Neural progenitor cell (in vitro differentiated cells): Measurements from ENCODE around the gene LYZL6. TPM values are rescaled to one million over a fixed set of nuclear protein-coding genes. Genes with fewer than 3 reads are reported as not detected.

ENCODE experiments used
- DNase-seq: peaks from one replicate; pipeline ENCODE4 v3.0.0-alpha.2; 2016; ENCODE audit warnings: low spot score
- H2AFZ ChIP-seq: fragments of 200-600 bp; sonication (generic); replicated peaks from 2 replicates; pipeline ENCODE4 v1.6.1; 2016; ENCODE audit warnings: antibody characterized with exemption
- H3F3A ChIP-seq: fragments of 200-600 bp; sonication (generic); 2 replicates; pipeline ENCODE4 v1.6.1; 2016; ENCODE audit warnings: antibody characterized with exemption, low read depth
- H3K27ac ChIP-seq: fragments of 200-600 bp; sonication (generic); 2 replicates; pipeline ENCODE4 v1.5.1; 2016; ENCODE audit warnings: mild to moderate bottlenecking
- H3K27me3 ChIP-seq: fragments of 200-600 bp; sonication (generic); 2 replicates; pipeline ENCODE4 v1.6.1; 2016; ENCODE audit warnings: mild to moderate bottlenecking, moderate library complexity
- H3K36me3 ChIP-seq: fragments of 200-600 bp; sonication (generic); 2 replicates; pipeline ENCODE4 v1.5.1; 2016
- H3K4me1 ChIP-seq: fragments of 200-600 bp; sonication (generic); 2 replicates; pipeline ENCODE4 v1.6.1; 2016; ENCODE audit warnings: mixed run types
- H3K4me2 ChIP-seq: fragments of 200-600 bp; sonication (generic); 2 replicates; pipeline ENCODE4 v1.6.1; 2016
- H3K4me3 ChIP-seq: fragments of 200-600 bp; sonication (generic); 2 replicates; pipeline ENCODE4 v1.5.1; 2016
- H3K79me2 ChIP-seq: fragments of 200-600 bp; sonication (generic); 2 replicates; pipeline ENCODE4 v1.6.1; 2016; ENCODE audit warnings: low read depth
- H3K9ac ChIP-seq: fragments of 200-600 bp; sonication (generic); 2 replicates; pipeline ENCODE4 v1.6.1; 2016
- H3K9me3 ChIP-seq: fragments of 200-600 bp; sonication (generic); 2 replicates; pipeline ENCODE4 v1.5.1; 2016; ENCODE audit warnings: low read depth
- H4K20me1 ChIP-seq: fragments of 200-600 bp; sonication (generic); 2 replicates; pipeline ENCODE4 v1.6.1; 2016; ENCODE audit warnings: low read depth
- H3K27ac Mint-ChIP-seq: 3 replicates; pipeline ENCODE4 v1.8.0; 2021; ENCODE audit warnings: mixed read lengths
- H3K27me3 Mint-ChIP-seq: 2 replicates; pipeline ENCODE4 v1.8.0; 2022; ENCODE audit warnings: low read depth, mild to moderate bottlenecking, inconsistent platforms, moderate library complexity, mixed read lengths; ENCODE audit not compliant: insufficient read depth
- H3K36me3 Mint-ChIP-seq: 3 replicates; pipeline ENCODE4 v1.8.0; 2021; ENCODE audit warnings: mixed read lengths
- H3K4me1 Mint-ChIP-seq: 3 replicates; pipeline ENCODE4 v1.8.0; 2021; ENCODE audit warnings: mixed read lengths
- H3K4me3 Mint-ChIP-seq: 3 replicates; pipeline ENCODE4 v1.8.0; 2021; ENCODE audit warnings: mild to moderate bottlenecking, moderate library complexity, mixed read lengths
- H3K9me3 Mint-ChIP-seq: 3 replicates; pipeline ENCODE4 v1.8.0; 2020; ENCODE audit warnings: mixed read lengths
- EZH2 ChIP-seq: fragments of 200-600 bp; sonication (generic); IDR thresholded peaks from 2 replicates; pipeline ENCODE4 v1.6.1; 2017; ENCODE audit warnings: antibody characterized with exemption, mild to moderate bottlenecking, moderate library complexity
- EZH2phosphoT487 ChIP-seq: fragments of 200-600 bp; sonication (generic); IDR thresholded peaks from 2 replicates; pipeline ENCODE4 v1.6.1; 2017; ENCODE audit warnings: antibody characterized with exemption
- total RNA-seq: library from RNA; depleted of rRNA; stranded (reverse); fragments of >200 nt; gene quantifications from 2 replicates; pipeline ENCODE4 v1.2.3, GENCODE V29; 2015; ENCODE audit warnings: low replicate concordance
- TF ChIP-seq, protein P1 (sequence below): fragments of 200-600 bp; sonication (generic); IDR thresholded peaks from 2 replicates; pipeline ENCODE4 v1.5.1; 2017; ENCODE audit warnings: antibody characterized with exemption, mild to moderate bottlenecking

Gene LYZL6
- total RNA-seq, 1 donor from 2014 or later: not detected

DNA sequence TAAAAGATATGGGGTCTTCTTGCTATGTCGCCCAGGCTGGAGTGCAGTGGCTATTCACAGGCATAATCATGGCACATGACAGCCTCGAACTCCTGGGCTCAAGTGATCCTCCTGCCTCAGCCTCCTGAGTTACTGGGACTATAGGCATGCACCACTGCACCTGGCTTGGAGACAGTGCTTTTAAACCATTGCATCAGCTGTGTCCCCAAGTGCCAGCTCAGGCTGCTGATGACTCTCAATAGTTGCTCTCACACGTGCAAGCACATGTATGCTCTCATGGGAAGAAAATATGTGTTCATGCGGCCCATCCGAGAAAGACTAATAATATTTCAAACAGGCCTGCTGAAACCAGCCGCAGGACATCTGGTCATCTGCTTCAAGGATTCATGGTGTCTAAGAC is 29.0 kb upstream of the LYZL6 start:
- no peaks in the 10 kb centered on the region for H3K9me3 ChIP-seq
- DNase-seq: no peak
- Mint-ChIP-seq H3K9me3 (no peaks in the 10 kb centered on the region), H3K27ac (no peak overlapping the region), H3K4me1 (peaks cover 2% of the 10 kb centered on the region), H3K27me3 (no peaks in the 10 kb centered on the region), H3K4me3 (no peak overlapping the region), H3K36me3 (no peaks in the 10 kb centered on the region)
- H2AFZ ChIP-seq: no peak overlapping the region
- no peaks in the 10 kb centered on the region for H3F3A ChIP-seq
- no peak overlapping the region for H3K4me3 ChIP-seq
- no peaks in the 10 kb centered on the region for H3K27me3 ChIP-seq
- TF ChIP-seq EZH2phosphoT487: no peak
- no peak for TF ChIP-seq EZH2
- TF ChIP-seq, protein P1, sequence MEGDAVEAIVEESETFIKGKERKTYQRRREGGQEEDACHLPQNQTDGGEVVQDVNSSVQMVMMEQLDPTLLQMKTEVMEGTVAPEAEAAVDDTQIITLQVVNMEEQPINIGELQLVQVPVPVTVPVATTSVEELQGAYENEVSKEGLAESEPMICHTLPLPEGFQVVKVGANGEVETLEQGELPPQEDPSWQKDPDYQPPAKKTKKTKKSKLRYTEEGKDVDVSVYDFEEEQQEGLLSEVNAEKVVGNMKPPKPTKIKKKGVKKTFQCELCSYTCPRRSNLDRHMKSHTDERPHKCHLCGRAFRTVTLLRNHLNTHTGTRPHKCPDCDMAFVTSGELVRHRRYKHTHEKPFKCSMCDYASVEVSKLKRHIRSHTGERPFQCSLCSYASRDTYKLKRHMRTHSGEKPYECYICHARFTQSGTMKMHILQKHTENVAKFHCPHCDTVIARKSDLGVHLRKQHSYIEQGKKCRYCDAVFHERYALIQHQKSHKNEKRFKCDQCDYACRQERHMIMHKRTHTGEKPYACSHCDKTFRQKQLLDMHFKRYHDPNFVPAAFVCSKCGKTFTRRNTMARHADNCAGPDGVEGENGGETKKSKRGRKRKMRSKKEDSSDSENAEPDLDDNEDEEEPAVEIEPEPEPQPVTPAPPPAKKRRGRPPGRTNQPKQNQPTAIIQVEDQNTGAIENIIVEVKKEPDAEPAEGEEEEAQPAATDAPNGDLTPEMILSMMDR: no peak
- no peaks in the 10 kb centered on the region for H3K4me1 ChIP-seq
- no peak overlapping the region for H3K27ac ChIP-seq
- H4K20me1 ChIP-seq: no peaks in the 10 kb centered on the region
- H3K79me2 ChIP-seq: no peaks in the 10 kb centered on the region
- no peak overlapping the region for H3K9ac ChIP-seq
- H3K4me2 ChIP-seq: no peak overlapping the region
- no peaks in the 10 kb centered on the region for H3K36me3 ChIP-seq

DNA sequence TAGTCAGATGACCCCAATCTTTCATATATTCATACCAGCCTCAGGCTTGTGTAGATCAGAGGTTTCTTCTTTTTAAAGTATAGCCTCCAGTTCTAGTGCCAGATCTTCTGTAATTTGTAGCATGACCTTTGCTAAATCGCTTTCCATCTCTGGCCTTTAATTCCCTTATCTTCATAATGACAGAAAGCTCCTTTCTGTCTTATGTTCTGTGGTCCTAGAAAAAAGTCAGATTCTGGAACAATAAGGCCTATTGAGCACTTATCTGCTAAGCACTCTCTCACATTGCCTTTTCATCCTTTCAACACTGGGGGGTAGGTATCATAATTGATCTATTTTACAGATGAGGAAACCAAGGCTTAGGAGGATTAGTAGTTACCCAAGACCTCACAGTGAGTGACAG is 28.6 kb upstream of the LYZL6 start:
- Histone ChIP-seq H3K27me3 (no peaks in the 10 kb centered on the region), H3K27ac (no peak overlapping the region), H3K79me2 (no peaks in the 10 kb centered on the region), H3F3A (no peaks in the 10 kb centered on the region), H3K9ac (no peak overlapping the region), H3K36me3 (no peaks in the 10 kb centered on the region), H4K20me1 (no peaks in the 10 kb centered on the region), H3K4me1 (no peaks in the 10 kb centered on the region), H2AFZ (no peak overlapping the region), H3K4me2 (no peak overlapping the region), H3K9me3 (no peaks in the 10 kb centered on the region), H3K4me3 (no peak overlapping the region)
- no peaks in the 10 kb centered on the region for H3K9me3 Mint-ChIP-seq
- no peak for DNase-seq
- TF ChIP-seq EZH2 (no peak), EZH2phosphoT487 (no peak)
- no peaks in the 10 kb centered on the region for H3K36me3 Mint-ChIP-seq
- no peaks in the 10 kb centered on the region for H3K27me3 Mint-ChIP-seq
- peaks cover 2% of the 10 kb centered on the region for H3K4me1 Mint-ChIP-seq
- H3K4me3 Mint-ChIP-seq: no peak overlapping the region
- no peak overlapping the region for H3K27ac Mint-ChIP-seq

DNA sequence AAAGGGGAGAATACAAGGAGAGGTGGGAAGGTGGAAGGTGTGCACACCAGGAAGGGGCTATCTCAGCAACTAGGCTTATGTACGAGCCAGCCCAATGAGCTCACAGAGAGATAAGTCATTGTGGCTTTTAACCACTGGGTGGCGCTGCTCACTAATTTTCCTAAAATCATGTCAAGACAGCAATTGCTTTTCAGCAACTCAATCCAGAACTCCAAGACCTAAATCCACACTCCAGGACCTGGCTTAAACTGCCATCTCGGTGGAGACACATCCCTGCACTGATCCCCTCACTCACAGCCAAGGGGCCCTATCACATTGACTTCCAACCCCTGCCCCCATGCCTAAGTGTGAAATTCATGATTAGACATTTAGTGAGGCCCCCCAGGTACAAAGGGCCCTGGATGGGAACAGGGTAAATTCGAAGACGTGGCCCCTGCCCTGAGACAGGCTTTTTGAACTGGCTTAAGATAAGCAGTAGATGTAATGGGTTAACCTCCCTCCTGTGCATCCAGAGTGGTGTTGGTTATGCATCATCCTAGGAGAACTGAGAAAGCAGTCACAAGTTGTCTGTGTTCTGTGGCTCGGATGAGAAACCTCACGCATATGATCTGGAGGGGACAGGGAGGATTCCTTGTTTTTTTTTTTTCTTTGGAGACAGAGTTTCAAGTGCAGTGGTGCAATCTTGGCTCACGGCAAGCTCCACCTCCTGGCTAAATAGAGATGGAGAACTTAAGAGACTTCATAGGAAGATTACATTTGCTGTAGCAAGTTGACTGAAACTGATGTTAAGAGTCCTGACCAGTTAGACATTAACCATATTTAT is 26.3 kb upstream of the LYZL6 start:
- no peaks in the 10 kb centered on the region for H3K36me3 Mint-ChIP-seq
- no peaks in the 10 kb centered on the region for H3K9me3 ChIP-seq
- TF ChIP-seq, protein P1: peak; percentile 80
- no peak for TF ChIP-seq EZH2phosphoT487
- TF ChIP-seq EZH2: no peak
- peak overlapping the region; percentile 81 for H2AFZ ChIP-seq
- no peaks in the 10 kb centered on the region for H3K36me3 ChIP-seq
- no peak overlapping the region for H3K27ac Mint-ChIP-seq
- H3K4me3 Mint-ChIP-seq: no peak overlapping the region
- H3K9ac ChIP-seq: no peak overlapping the region
- no peaks in the 10 kb centered on the region for H3K27me3 Mint-ChIP-seq
- H3K4me2 ChIP-seq: no peak overlapping the region
- peaks cover 2% of the 10 kb centered on the region for H3K4me1 Mint-ChIP-seq
- no peaks in the 10 kb centered on the region for H3K79me2 ChIP-seq
- H3K9me3 Mint-ChIP-seq: no peaks in the 10 kb centered on the region
- H3K4me1 ChIP-seq: no peaks in the 10 kb centered on the region
- H3F3A ChIP-seq: no peaks in the 10 kb centered on the region
- no peak overlapping the region for H3K27ac ChIP-seq
- H4K20me1 ChIP-seq: no peaks in the 10 kb centered on the region
- no peaks in the 10 kb centered on the region for H3K27me3 ChIP-seq
- DNase-seq: peak; percentile 89
- H3K4me3 ChIP-seq: no peak overlapping the region

DNA sequence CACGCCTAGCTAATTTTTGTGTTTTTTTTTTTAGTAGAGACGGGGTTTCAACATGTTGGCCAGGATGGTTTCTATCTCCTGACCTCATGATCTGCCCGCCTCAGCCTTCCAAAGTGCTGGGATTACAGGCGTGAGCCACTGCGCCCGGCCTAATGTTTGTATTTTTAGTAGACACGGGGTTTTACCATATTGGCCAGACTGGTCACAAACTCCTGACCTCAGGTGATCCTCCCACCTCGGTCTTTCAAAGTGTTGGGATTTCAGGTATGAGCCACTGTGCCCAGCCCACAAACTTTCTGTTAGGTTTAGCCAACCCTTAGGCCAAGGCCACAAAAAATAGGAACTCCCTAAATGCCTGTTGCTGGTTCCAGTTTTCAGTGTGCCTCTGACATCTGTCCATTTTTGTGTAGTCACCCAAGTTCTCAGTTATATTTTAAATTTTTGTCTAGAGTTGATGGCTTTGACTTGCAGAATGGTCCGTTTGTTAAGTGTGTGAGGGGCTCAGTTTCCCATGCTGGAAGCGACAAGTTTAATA is 25.1 kb upstream of the LYZL6 start:
- H3K9me3 ChIP-seq: no peaks in the 10 kb centered on the region
- H3K36me3 ChIP-seq: no peaks in the 10 kb centered on the region
- Mint-ChIP-seq H3K36me3 (no peaks in the 10 kb centered on the region), H3K27me3 (no peaks in the 10 kb centered on the region), H3K4me3 (no peak overlapping the region), H3K4me1 (peaks cover 2% of the 10 kb centered on the region), H3K9me3 (no peaks in the 10 kb centered on the region), H3K27ac (no peak overlapping the region)
- no peaks in the 10 kb centered on the region for H3K4me1 ChIP-seq
- no peak overlapping the region for H3K4me3 ChIP-seq
- no peak overlapping the region for H3K4me2 ChIP-seq
- no peaks in the 10 kb centered on the region for H3F3A ChIP-seq
- no peaks in the 10 kb centered on the region for H3K79me2 ChIP-seq
- no peaks in the 10 kb centered on the region for H3K27me3 ChIP-seq
- no peaks in the 10 kb centered on the region for H4K20me1 ChIP-seq
- H3K9ac ChIP-seq: no peak overlapping the region
- DNase-seq: no peak
- no peak overlapping the region for H2AFZ ChIP-seq
- no peak overlapping the region for H3K27ac ChIP-seq
- TF ChIP-seq EZH2: no peak
- TF ChIP-seq, protein P1: no peak
- TF ChIP-seq EZH2phosphoT487: no peak
